ENCODE results near the gene IMMT. TPM values are rescaled to one million over a fixed set of nuclear protein-coding genes. Genes with fewer than 3 reads are reported as not detected.

IMMT gene
- total RNA-seq, 4 donors from 2014 or later, result 9.7 to 63.0 (median 36.2) TPM

- peaks cover 0 to 2% of the 10 kb centered on the region in 2 donors for H3K36me3 ChIP-seq
- H3K27ac ChIP-seq, result no peak overlapping the region
- H3K27me3 ChIP-seq, result no peaks in the 10 kb centered on the region
- H3K9me3 ChIP-seq, result no peaks in the 10 kb centered on the region
- intact Hi-C loops (cut with DNase I; ENCODE audit: low total_unique reads), result no loop called here
- no peak for DNase-seq
- no peak overlapping the region for H3K4me3 ChIP-seq
- H3K4me1 ChIP-seq, result no peaks in the 10 kb centered on the region
- TF ChIP-seq, protein P1, sequence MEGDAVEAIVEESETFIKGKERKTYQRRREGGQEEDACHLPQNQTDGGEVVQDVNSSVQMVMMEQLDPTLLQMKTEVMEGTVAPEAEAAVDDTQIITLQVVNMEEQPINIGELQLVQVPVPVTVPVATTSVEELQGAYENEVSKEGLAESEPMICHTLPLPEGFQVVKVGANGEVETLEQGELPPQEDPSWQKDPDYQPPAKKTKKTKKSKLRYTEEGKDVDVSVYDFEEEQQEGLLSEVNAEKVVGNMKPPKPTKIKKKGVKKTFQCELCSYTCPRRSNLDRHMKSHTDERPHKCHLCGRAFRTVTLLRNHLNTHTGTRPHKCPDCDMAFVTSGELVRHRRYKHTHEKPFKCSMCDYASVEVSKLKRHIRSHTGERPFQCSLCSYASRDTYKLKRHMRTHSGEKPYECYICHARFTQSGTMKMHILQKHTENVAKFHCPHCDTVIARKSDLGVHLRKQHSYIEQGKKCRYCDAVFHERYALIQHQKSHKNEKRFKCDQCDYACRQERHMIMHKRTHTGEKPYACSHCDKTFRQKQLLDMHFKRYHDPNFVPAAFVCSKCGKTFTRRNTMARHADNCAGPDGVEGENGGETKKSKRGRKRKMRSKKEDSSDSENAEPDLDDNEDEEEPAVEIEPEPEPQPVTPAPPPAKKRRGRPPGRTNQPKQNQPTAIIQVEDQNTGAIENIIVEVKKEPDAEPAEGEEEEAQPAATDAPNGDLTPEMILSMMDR (IDR thresholded peaks at IDR 0.05), result no peak
- TF ChIP-seq POLR2A (IDR thresholded peaks at IDR 0.05), result no peak
These were observed 56.3 kb downstream of the IMMT start for GRCh38 chr2:86138736-86139625.

DNA sequence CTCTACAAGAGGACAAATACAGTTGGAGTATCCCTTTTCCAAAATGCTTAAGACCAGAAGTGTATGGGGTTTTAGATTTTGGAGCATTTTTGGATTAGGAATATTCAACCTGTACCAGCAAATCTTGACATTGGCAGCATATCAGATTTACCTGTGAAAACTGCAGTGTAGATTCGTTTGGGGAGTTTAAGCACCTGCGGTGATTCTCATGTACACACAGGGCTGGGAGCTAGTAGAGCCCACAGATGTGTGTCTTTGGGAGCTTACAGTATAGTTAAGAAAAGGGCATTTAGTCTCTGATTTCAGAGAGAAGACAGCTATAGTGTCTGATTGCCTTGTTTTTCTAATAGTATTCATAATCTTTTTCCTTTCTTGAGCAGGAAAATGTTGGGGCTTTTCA, 59.1 kb downstream of the IMMT start:
- no peaks in the 10 kb centered on the region for H3K27me3 ChIP-seq
- peaks cover 0 to 3% of the 10 kb centered on the region in 2 donors for H3K36me3 ChIP-seq
- no peak for DNase-seq
- no peak overlapping the region for H3K27ac ChIP-seq
- no peak overlapping the region for H3K4me3 ChIP-seq
- no peaks in the 10 kb centered on the region for H3K9me3 ChIP-seq
- H3K4me1 ChIP-seq, result no peaks in the 10 kb centered on the region
- TF ChIP-seq, protein P1 (IDR thresholded peaks at IDR 0.05), result no peak
- TF ChIP-seq POLR2A (IDR thresholded peaks at IDR 0.05), result no peak
- intact Hi-C loops (cut with DNase I; ENCODE audit: low total_unique reads), result no loop called here

DNA sequence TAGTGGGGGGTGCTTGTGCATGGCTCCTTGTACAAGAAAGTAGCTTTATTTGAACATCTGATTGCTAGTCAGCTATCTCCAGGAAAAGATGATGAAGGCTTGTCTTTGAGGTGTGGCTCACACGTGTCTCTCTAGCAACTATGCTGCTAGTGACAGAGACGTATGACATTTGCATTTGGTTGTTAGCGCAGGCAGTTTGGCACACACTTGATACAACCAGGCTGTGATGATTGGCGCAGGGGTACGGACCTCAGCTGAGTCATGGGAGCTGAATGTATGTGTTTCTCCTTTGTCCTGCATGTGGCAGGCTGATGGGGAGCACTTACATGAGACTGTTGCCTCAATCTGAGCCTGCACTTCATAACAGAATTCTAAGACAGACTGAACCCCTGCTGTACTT, 59.6 kb downstream of the IMMT start:
- Histone ChIP-seq H3K4me1 (no peaks in the 10 kb centered on the region), H3K36me3 (peaks cover 0 to 3% of the 10 kb centered on the region in 2 donors), H3K4me3 (no peak overlapping the region), H3K9me3 (no peaks in the 10 kb centered on the region), H3K27me3 (no peaks in the 10 kb centered on the region), H3K27ac (no peak overlapping the region)
- intact Hi-C loops (cut with DNase I; ENCODE audit: low total_unique reads), result no loop called here
- TF ChIP-seq POLR2A (IDR thresholded peaks at IDR 0.05), result no peak
- TF ChIP-seq, protein P1 (IDR thresholded peaks at IDR 0.05), result no peak
- no peak for DNase-seq

GRCh38 chr2:86134709-86135108, 60.6 kb downstream of the IMMT start:
- Histone ChIP-seq H3K36me3 (peaks cover 0 to 3% of the 10 kb centered on the region in 2 donors), H3K27me3 (no peaks in the 10 kb centered on the region), H3K4me3 (no peak overlapping the region), H3K4me1 (no peaks in the 10 kb centered on the region), H3K9me3 (no peaks in the 10 kb centered on the region), H3K27ac (no peak overlapping the region)
- intact Hi-C loops (cut with DNase I; ENCODE audit: low total_unique reads), result no loop called here
- DNase-seq, result no peak
- no peak for TF ChIP-seq POLR2A (IDR thresholded peaks at IDR 0.05)
- TF ChIP-seq, protein P1 (IDR thresholded peaks at IDR 0.05), result no peak

DNA sequence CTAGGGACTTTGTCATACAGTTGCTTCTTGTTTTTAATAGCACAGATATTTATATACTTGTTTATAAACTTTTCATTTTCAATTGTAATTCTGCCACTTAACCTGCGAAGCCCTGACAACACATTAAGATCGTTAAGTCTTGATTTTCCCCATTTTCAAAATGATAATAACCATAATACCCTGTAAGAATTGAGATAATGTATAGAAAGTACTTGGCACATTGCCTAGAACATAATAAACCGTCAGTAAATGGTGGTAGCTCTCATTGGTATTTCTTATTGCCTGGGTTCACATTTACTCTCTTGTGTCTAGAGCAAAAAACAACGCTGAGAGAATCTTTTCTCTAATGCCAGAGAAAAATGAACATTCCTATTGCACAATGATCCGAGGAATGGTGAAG, 70.6 kb downstream of the IMMT start:
- Histone ChIP-seq H3K36me3 (no peaks in the 10 kb centered on the region), H3K4me3 (no peak overlapping the region), H3K27me3 (no peaks in the 10 kb centered on the region), H3K27ac (no peak overlapping the region), H3K9me3 (no peaks in the 10 kb centered on the region), H3K4me1 (no peaks in the 10 kb centered on the region)
- intact Hi-C loops (cut with DNase I; ENCODE audit: low total_unique reads), result no loop called here
- DNase-seq, result no peak
- TF ChIP-seq POLR2A (IDR thresholded peaks at IDR 0.05), result no peak
- TF ChIP-seq, protein P1 (IDR thresholded peaks at IDR 0.05), result no peak
